ENCODE data around the gene PLCH1. TPM values are rescaled to one million over a fixed set of nuclear protein-coding genes. Genes with fewer than 3 reads are reported as not detected.

Gene PLCH1
- total and polyA plus RNA-seq, 9 of the 15 experiments (the other 6 are each of a cell fraction or from before 2014, with no cell fraction given): 0.17 to 0.62 (median 0.40) TPM

DNA sequence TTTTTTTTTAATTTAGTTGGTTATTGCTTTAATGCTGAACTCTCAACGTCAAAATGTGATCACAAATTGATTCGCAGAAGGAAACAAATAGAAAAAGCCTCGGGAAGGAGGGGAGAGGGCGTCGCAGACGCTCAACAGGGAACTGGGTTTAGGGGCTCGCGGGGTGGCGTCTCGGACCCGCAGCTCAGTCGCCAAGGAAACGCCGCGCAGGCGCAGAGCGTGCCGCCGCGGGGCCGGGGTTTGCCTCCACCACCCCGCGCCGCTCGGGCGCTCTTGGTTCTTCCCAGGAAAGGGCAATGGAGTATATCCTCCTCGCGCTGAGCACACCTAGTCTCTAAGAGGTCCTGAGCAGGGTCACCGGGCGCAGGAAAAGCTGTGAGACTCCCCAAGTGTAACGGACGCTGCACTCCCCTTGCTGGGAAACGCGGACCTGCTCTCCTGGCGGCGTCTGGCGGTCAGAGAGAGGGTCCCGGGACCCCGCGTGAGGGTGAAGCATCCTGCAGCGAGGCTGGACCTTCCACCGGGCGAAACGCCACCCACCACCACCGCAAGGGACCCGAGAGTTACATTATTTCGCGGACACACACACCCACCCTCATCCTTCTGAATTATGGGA, 753 bp downstream of the PLCH1 start (continued):
- TF ChIP-seq ETV5 (CRISPR knock-in tag; IDR thresholded peaks at IDR 0.05; ENCODE audit: low read depth) (no peak), XRCC5 (IDR thresholded peaks at IDR 0.05; ENCODE audit: low read depth, low read length) (no peak)
- TF ChIP-seq, protein P1, sequence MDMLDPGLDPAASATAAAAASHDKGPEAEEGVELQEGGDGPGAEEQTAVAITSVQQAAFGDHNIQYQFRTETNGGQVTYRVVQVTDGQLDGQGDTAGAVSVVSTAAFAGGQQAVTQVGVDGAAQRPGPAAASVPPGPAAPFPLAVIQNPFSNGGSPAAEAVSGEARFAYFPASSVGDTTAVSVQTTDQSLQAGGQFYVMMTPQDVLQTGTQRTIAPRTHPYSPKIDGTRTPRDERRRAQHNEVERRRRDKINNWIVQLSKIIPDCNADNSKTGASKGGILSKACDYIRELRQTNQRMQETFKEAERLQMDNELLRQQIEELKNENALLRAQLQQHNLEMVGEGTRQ (CRISPR knock-in tag; IDR thresholded peaks at IDR 0.05): no peak
- TF ChIP-seq, protein P2, sequence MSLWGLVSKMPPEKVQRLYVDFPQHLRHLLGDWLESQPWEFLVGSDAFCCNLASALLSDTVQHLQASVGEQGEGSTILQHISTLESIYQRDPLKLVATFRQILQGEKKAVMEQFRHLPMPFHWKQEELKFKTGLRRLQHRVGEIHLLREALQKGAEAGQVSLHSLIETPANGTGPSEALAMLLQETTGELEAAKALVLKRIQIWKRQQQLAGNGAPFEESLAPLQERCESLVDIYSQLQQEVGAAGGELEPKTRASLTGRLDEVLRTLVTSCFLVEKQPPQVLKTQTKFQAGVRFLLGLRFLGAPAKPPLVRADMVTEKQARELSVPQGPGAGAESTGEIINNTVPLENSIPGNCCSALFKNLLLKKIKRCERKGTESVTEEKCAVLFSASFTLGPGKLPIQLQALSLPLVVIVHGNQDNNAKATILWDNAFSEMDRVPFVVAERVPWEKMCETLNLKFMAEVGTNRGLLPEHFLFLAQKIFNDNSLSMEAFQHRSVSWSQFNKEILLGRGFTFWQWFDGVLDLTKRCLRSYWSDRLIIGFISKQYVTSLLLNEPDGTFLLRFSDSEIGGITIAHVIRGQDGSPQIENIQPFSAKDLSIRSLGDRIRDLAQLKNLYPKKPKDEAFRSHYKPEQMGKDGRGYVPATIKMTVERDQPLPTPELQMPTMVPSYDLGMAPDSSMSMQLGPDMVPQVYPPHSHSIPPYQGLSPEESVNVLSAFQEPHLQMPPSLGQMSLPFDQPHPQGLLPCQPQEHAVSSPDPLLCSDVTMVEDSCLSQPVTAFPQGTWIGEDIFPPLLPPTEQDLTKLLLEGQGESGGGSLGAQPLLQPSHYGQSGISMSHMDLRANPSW (CRISPR knock-in tag; IDR thresholded peaks at IDR 0.05): no peak
- TF ChIP-seq, protein P3, sequence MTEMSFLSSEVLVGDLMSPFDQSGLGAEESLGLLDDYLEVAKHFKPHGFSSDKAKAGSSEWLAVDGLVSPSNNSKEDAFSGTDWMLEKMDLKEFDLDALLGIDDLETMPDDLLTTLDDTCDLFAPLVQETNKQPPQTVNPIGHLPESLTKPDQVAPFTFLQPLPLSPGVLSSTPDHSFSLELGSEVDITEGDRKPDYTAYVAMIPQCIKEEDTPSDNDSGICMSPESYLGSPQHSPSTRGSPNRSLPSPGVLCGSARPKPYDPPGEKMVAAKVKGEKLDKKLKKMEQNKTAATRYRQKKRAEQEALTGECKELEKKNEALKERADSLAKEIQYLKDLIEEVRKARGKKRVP (CRISPR knock-in tag; IDR thresholded peaks at IDR 0.05): no peak
- TF ChIP-seq, protein P4, sequence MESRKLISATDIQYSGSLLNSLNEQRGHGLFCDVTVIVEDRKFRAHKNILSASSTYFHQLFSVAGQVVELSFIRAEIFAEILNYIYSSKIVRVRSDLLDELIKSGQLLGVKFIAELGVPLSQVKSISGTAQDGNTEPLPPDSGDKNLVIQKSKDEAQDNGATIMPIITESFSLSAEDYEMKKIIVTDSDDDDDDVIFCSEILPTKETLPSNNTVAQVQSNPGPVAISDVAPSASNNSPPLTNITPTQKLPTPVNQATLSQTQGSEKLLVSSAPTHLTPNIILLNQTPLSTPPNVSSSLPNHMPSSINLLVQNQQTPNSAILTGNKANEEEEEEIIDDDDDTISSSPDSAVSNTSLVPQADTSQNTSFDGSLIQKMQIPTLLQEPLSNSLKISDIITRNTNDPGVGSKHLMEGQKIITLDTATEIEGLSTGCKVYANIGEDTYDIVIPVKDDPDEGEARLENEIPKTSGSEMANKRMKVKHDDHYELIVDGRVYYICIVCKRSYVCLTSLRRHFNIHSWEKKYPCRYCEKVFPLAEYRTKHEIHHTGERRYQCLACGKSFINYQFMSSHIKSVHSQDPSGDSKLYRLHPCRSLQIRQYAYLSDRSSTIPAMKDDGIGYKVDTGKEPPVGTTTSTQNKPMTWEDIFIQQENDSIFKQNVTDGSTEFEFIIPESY (CRISPR knock-in tag; IDR thresholded peaks at IDR 0.05): no peak

All from K562 (cell line).